Nephron (organoid): ENCODE results near the gene STK32C.

Source experiments
- H3K27ac Mint-ChIP-seq, 3 experiments: 2 replicates each; pipeline ENCODE4 v1.8.0; 2020; ENCODE audit warnings: mixed read lengths in 3 of 3, mild to moderate bottlenecking in 2 of 3, moderate library complexity in 1 of 3
- H3K27me3 Mint-ChIP-seq: 2 replicates; pipeline ENCODE4 v1.8.0; 2021; ENCODE audit warnings: low read depth, mild to moderate bottlenecking, moderate library complexity, mixed read lengths
- H3K36me3 Mint-ChIP-seq: 2 replicates; pipeline ENCODE4 v1.8.0; 2020; ENCODE audit warnings: low read depth, mixed read lengths
- H3K4me1 Mint-ChIP-seq: 2 replicates; pipeline ENCODE4 v1.8.0; 2020; ENCODE audit warnings: mixed read lengths
- H3K4me3 Mint-ChIP-seq, 3 experiments: 2 replicates each; pipeline ENCODE4 v1.8.0; 2020; ENCODE audit warnings: mild to moderate bottlenecking in 3 of 3, mixed read lengths in 3 of 3, moderate library complexity in 2 of 3
- H3K9me3 Mint-ChIP-seq: 2 replicates; pipeline ENCODE4 v1.8.0; 2020; ENCODE audit warnings: mixed read lengths
- CTCF ChIP-seq, 3 experiments: fragments of 200-600 bp; sonication (generic); IDR thresholded peaks; one replicate each; pipeline ENCODE4 v1.5.0; 2021; ENCODE audit warnings: antibody characterized with exemption in 3 of 3; ENCODE audit not compliant: unreplicated experiment in 3 of 3

STK32C gene

GRCh38 chr10:132259702-132260482 is 47.9 kb downstream of the STK32C start:
- Mint-ChIP-seq H3K27ac (no peak overlapping the region), H3K36me3 (no peaks in the 10 kb centered on the region), H3K4me3 (no peak overlapping the region), H3K9me3 (no peaks in the 10 kb centered on the region), H3K4me1 (peaks cover 3% of the 10 kb centered on the region), H3K27me3 (no peaks in the 10 kb centered on the region)
- TF ChIP-seq CTCF (IDR thresholded peaks at IDR 0.05; ENCODE audit: unreplicated experiment in 3 of 3), result no peak

- Mint-ChIP-seq H3K27ac (no peak overlapping the region), H3K4me3 (no peak overlapping the region)
Observed at GRCh38 chr10:132258423-132258822, 49.3 kb downstream of the STK32C start.

GRCh38 chr10:132257907-132258306 is 49.8 kb downstream of the STK32C start:
- no peak for TF ChIP-seq CTCF (IDR thresholded peaks at IDR 0.05; ENCODE audit: unreplicated experiment in 3 of 3)
- Mint-ChIP-seq H3K4me3 (no peak overlapping the region), H3K27ac (no peak overlapping the region), H3K27me3 (peaks cover 5% of the 10 kb centered on the region), H3K9me3 (no peaks in the 10 kb centered on the region), H3K4me1 (peaks cover 3% of the 10 kb centered on the region), H3K36me3 (no peaks in the 10 kb centered on the region)

More at GRCh38 chr10:132258423-132258822, 49.3 kb downstream of the STK32C start:
- H3K27me3 Mint-ChIP-seq, result peaks cover 1% of the 10 kb centered on the region
- H3K36me3 Mint-ChIP-seq, result no peaks in the 10 kb centered on the region
- no peaks in the 10 kb centered on the region for H3K9me3 Mint-ChIP-seq
- no peak for TF ChIP-seq CTCF (IDR thresholded peaks at IDR 0.05; ENCODE audit: unreplicated experiment in 3 of 3)
- no peaks in the 10 kb centered on the region for H3K4me1 Mint-ChIP-seq

- Mint-ChIP-seq H3K27ac (no peak overlapping the region), H3K4me3 (no peak overlapping the region), H3K4me1 (peaks cover 5% of the 10 kb centered on the region), H3K27me3 (peaks cover 5% of the 10 kb centered on the region), H3K36me3 (no peaks in the 10 kb centered on the region), H3K9me3 (no peaks in the 10 kb centered on the region)
- TF ChIP-seq CTCF (IDR thresholded peaks at IDR 0.05; ENCODE audit: unreplicated experiment in 3 of 3), result no peak
Observed at GRCh38 chr10:132257271-132257670, 50.5 kb downstream of the STK32C start.

GRCh38 chr10:132256866-132257265 is 50.9 kb downstream of the STK32C start:
- no peaks in the 10 kb centered on the region for H3K36me3 Mint-ChIP-seq
- TF ChIP-seq CTCF (IDR thresholded peaks at IDR 0.05; ENCODE audit: unreplicated experiment in 3 of 3), result no peak
- H3K4me1 Mint-ChIP-seq, result peaks cover 5% of the 10 kb centered on the region
- no peak overlapping the region for H3K4me3 Mint-ChIP-seq
- peaks cover 5% of the 10 kb centered on the region for H3K27me3 Mint-ChIP-seq
- H3K27ac Mint-ChIP-seq, result no peak overlapping the region
- no peaks in the 10 kb centered on the region for H3K9me3 Mint-ChIP-seq
